ENCODE results near the gene RUBCNL.
A peak's percentile ranks its signal among the peaks of the same experiment; 100 is the strongest.

RUBCNL gene

GRCh38 chr13:46386392-46387063, 524 bp downstream of the RUBCNL start:
- H3K4me3 ChIP-seq (ENCODE audit: control insufficient read depth, low read depth, low read length) = peak overlapping the region; percentile 44
- DNase-seq (ENCODE audit: low read depth) = peak; percentile 31
- no peak for TF ChIP-seq CTCF (conservative IDR thresholded peaks at IDR 0.05; ENCODE audit: control insufficient read depth, insufficient read depth, low read depth, low read length)

- TF ChIP-seq CTCF (conservative IDR thresholded peaks at IDR 0.05; ENCODE audit: control insufficient read depth, insufficient read depth, low read depth, low read length) = no peak
- DNase-seq (ENCODE audit: low read depth) = no peak
- H3K4me3 ChIP-seq (ENCODE audit: control insufficient read depth, low read depth, low read length) = no peak overlapping the region
These were observed 1.1 kb downstream of the RUBCNL start for GRCh38 chr13:46385946-46386345.

GRCh38 chr13:46383383-46383782, 3.7 kb downstream of the RUBCNL start:
- no peak for DNase-seq (ENCODE audit: low read depth)
- no peak for TF ChIP-seq CTCF (conservative IDR thresholded peaks at IDR 0.05; ENCODE audit: control insufficient read depth, insufficient read depth, low read depth, low read length)
- H3K4me3 ChIP-seq (ENCODE audit: control insufficient read depth, low read depth, low read length) = no peak overlapping the region

- no peak overlapping the region for H3K4me3 ChIP-seq (ENCODE audit: control insufficient read depth, low read depth, low read length)
- no peak for DNase-seq (ENCODE audit: low read depth)
These were observed 4.8 kb downstream of the RUBCNL start for GRCh38 chr13:46382224-46382623.

GRCh38 chr13:46380242-46380641, 6.8 kb downstream of the RUBCNL start:
- TF ChIP-seq CTCF (conservative IDR thresholded peaks at IDR 0.05; ENCODE audit: control insufficient read depth, insufficient read depth, low read depth, low read length) = no peak
- no peak for DNase-seq (ENCODE audit: low read depth)
- H3K4me3 ChIP-seq (ENCODE audit: control insufficient read depth, low read depth, low read length) = no peak overlapping the region

More at GRCh38 chr13:46382224-46382623, 4.8 kb downstream of the RUBCNL start:
- no peak for TF ChIP-seq CTCF (conservative IDR thresholded peaks at IDR 0.05; ENCODE audit: control insufficient read depth, insufficient read depth, low read depth, low read length)

- H3K4me3 ChIP-seq (ENCODE audit: control insufficient read depth, low read depth, low read length) = no peak overlapping the region
- TF ChIP-seq CTCF (conservative IDR thresholded peaks at IDR 0.05; ENCODE audit: control insufficient read depth, insufficient read depth, low read depth, low read length) = no peak
These were observed 7.4 kb downstream of the RUBCNL start for GRCh38 chr13:46379611-46380010.

GRCh38 chr13:46378411-46378810, 8.6 kb downstream of the RUBCNL start:
- TF ChIP-seq CTCF (conservative IDR thresholded peaks at IDR 0.05; ENCODE audit: control insufficient read depth, insufficient read depth, low read depth, low read length) = no peak
- no peak overlapping the region for H3K4me3 ChIP-seq (ENCODE audit: control insufficient read depth, low read depth, low read length)
- no peak for DNase-seq (ENCODE audit: low read depth)

More at GRCh38 chr13:46379611-46380010, 7.4 kb downstream of the RUBCNL start:
- DNase-seq (ENCODE audit: low read depth) = no peak
